IPS DF 6.9 (cell line): ENCODE results near the gene KPNA1.

ENCODE experiments used
- DNase-seq: peaks from one replicate; pipeline ENCODE4 v3.0.0-alpha.2; 2013; ENCODE audit warnings: low read depth, low spot score
- H3K27ac ChIP-seq: one replicate; pipeline ENCODE4 v1.5.1; 2013; ENCODE audit warnings: low read length, control low read depth
- H3K27me3 ChIP-seq: 2 replicates; pipeline ENCODE4 v1.6.1; 2013; ENCODE audit warnings: mild to moderate bottlenecking, low read length; ENCODE audit not compliant: control insufficient read depth, insufficient read depth
- H3K36me3 ChIP-seq: 2 replicates; pipeline ENCODE4 v1.6.1; 2013; ENCODE audit warnings: low read length; ENCODE audit not compliant: control insufficient read depth, insufficient read depth
- H3K4me1 ChIP-seq: 2 replicates; pipeline ENCODE4 v1.6.1; 2013; ENCODE audit warnings: low read length; ENCODE audit not compliant: control insufficient read depth, insufficient read depth
- H3K4me3 ChIP-seq: 2 replicates; pipeline ENCODE4 v1.5.1; 2013; ENCODE audit warnings: mild to moderate bottlenecking, low read length
- H3K9me3 ChIP-seq: 2 replicates; pipeline ENCODE4 v1.6.1; 2013; ENCODE audit warnings: low read length, inconsistent platforms; ENCODE audit not compliant: control insufficient read depth, insufficient read depth
- WGBS: extraction: QIAGEN DNeasy Blood & Tissue Kit; methylation state at CpG from one replicate; pipeline ENCODE4 v1.1.7; 2013; ENCODE audit warnings: mixed read lengths, missing lambda C conversion rate; ENCODE audit not compliant: insufficient read length, insufficient coverage; 5-methylcytosine and 5-hydroxymethylcytosine counted together

Gene KPNA1

DNA sequence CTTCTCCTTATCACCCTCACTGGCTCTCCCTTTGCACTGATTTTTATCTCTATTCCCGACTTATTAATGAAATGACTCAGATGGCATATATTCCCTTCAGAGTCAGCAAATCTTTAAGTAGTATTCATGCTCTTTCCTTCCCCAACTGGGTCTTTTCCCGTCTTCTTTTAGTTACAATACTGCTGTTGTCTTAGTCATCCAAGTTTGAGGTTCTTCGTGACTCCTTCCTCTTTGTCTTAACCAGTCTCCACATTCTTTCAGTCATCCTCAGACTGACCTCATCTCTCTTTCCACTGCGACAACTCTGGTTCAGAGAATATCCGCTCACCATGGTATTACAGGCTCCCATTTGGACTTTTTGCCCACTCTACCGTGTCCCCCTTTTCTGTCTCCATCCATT, 111.2 kb downstream of the KPNA1 start:
- DNase-seq, result no peak
- WGBS, result no CpG with 5 or more reads among the region's 6 CpGs
- H3K4me1 ChIP-seq, result no peaks in the 10 kb centered on the region
- H3K36me3 ChIP-seq, result peaks cover 7% of the 10 kb centered on the region; the same call in 1 of the 2 replicates
- no peaks in the 10 kb centered on the region for H3K27me3 ChIP-seq
- H3K4me3 ChIP-seq, result no peak overlapping the region
- no peak overlapping the region for H3K27ac ChIP-seq
- H3K9me3 ChIP-seq, result no peaks in the 10 kb centered on the region

DNA sequence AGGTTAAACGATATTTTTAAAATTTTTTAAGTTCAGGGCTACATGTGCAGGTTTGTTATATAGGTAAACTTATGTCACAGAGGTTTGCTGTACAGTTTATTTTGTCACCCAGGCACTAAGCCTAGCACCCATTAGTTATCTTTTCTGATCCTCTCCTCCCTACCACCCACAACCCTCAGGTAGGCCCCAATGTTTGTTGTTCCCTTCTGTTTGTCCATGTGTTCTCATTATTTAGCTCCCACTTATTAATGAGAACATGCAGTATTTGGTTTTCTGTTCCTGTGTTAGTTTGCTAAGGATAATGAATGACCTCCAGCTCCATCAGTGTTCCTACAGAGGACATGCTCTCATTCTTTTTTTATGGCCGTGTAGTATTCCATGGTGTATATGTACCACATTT, 115.8 kb downstream of the KPNA1 start:
- WGBS, result 100% methylated on average over 1 of the region's 2 CpGs

DNA sequence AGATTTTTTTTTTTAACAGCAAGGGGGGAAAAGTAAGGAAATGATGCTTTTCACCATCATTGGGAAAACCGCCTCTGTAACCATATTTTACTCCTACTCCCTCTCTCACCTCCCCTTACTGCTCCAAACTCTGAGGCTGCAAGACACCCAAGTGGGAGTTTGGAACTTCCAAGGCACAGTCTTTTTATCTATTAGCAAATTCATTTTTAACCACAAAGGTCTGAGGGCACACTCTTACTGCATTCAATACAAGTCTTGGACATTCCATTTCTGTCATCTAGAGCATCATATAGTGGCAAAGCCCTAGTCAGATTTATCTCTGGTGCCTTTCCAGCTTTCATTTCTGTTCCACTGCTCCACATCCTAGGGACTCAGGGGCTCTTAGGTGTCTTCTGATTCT, 117.5 kb downstream of the KPNA1 start:
- no peaks in the 10 kb centered on the region for H3K36me3 ChIP-seq
- WGBS, result no CpG with 5 or more reads among the region's 1 CpG
- no peaks in the 10 kb centered on the region for H3K9me3 ChIP-seq
- no peak overlapping the region for H3K27ac ChIP-seq
- no peak for DNase-seq
- H3K4me1 ChIP-seq, result no peaks in the 10 kb centered on the region
- no peaks in the 10 kb centered on the region for H3K27me3 ChIP-seq
- no peak overlapping the region for H3K4me3 ChIP-seq

More for the DNA sequence above, 115.8 kb downstream of the KPNA1 start:
- Histone ChIP-seq H3K27me3 (no peaks in the 10 kb centered on the region), H3K4me3 (no peak overlapping the region), H3K36me3 (peaks cover 2% of the 10 kb centered on the region; the same call in 1 of the 2 replicates), H3K9me3 (no peaks in the 10 kb centered on the region), H3K4me1 (no peaks in the 10 kb centered on the region), H3K27ac (no peak overlapping the region)
- no peak for DNase-seq

DNA sequence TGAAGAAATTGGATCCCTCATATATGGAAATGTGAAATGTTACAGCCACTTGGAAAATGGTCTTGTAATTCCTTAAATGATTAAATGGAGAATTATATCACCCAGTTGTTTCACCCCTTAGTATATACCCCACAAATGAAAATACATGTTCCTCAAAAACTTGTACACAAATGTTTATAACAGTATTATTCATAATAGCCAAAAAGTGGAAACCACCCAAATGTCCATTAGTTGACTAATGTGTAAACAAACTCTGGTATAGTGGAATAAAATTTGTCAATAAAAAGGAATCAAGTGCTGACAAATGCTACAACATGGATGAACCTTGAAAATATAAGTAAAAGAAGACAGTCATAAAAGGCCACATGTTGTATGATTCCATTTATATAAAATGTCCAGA, 118.2 kb downstream of the KPNA1 start:
- H3K27me3 ChIP-seq, result no peaks in the 10 kb centered on the region
- no peaks in the 10 kb centered on the region for H3K9me3 ChIP-seq
- no peaks in the 10 kb centered on the region for H3K4me1 ChIP-seq
- H3K4me3 ChIP-seq, result no peak overlapping the region
- H3K27ac ChIP-seq, result no peak overlapping the region
- DNase-seq, result no peak
- H3K36me3 ChIP-seq, result no peaks in the 10 kb centered on the region

DNA sequence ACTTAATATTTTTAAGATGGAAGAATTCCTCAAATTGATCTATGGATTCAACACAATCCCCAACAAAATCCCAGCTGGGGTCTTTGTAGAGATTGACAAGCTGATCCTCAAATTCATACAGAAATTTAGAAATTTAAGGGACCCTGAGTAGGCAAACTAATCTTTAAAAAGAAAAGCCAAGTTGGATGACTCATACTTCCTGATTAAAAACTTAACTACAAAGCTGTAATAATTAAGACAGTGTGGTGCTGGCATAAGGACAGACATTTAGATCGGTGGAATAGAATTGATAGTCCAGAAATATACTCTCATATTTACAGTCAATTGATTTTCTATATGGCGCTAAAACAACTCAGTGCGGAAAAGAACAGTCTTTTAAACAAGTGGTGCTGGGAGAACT, 119.2 kb downstream of the KPNA1 start:
- no CpG with 5 or more reads among the region's 3 CpGs for WGBS

DNA sequence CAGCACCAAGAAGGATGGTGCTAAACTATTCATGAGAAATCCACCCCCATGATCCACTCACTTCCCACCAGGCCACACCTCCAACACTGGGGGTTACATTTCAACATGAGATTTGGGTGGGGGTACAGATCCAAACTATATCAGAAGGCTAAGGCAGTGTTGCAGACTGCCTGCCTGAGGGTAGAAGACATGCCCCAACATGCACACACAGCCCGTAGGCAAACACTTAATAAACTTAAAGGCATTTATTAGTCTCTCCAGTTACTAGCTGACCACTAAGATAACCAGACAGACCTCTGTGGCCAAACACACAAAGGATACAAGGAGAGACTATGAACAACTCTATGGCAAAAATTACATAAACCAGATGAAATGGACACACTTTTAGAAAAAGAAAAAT, 120.6 kb downstream of the KPNA1 start:
- Histone ChIP-seq H3K4me3 (no peak overlapping the region), H3K27me3 (no peaks in the 10 kb centered on the region), H3K36me3 (no peaks in the 10 kb centered on the region), H3K4me1 (no peaks in the 10 kb centered on the region), H3K27ac (no peak overlapping the region), H3K9me3 (no peaks in the 10 kb centered on the region)
- DNase-seq, result no peak
- WGBS, result no CpG with 5 or more reads among the region's 1 CpG

More for the DNA sequence above, 119.2 kb downstream of the KPNA1 start:
- no peak for DNase-seq
- Histone ChIP-seq H3K9me3 (no peaks in the 10 kb centered on the region), H3K27me3 (no peaks in the 10 kb centered on the region), H3K36me3 (no peaks in the 10 kb centered on the region), H3K4me1 (no peaks in the 10 kb centered on the region), H3K27ac (no peak overlapping the region), H3K4me3 (no peak overlapping the region)

DNA sequence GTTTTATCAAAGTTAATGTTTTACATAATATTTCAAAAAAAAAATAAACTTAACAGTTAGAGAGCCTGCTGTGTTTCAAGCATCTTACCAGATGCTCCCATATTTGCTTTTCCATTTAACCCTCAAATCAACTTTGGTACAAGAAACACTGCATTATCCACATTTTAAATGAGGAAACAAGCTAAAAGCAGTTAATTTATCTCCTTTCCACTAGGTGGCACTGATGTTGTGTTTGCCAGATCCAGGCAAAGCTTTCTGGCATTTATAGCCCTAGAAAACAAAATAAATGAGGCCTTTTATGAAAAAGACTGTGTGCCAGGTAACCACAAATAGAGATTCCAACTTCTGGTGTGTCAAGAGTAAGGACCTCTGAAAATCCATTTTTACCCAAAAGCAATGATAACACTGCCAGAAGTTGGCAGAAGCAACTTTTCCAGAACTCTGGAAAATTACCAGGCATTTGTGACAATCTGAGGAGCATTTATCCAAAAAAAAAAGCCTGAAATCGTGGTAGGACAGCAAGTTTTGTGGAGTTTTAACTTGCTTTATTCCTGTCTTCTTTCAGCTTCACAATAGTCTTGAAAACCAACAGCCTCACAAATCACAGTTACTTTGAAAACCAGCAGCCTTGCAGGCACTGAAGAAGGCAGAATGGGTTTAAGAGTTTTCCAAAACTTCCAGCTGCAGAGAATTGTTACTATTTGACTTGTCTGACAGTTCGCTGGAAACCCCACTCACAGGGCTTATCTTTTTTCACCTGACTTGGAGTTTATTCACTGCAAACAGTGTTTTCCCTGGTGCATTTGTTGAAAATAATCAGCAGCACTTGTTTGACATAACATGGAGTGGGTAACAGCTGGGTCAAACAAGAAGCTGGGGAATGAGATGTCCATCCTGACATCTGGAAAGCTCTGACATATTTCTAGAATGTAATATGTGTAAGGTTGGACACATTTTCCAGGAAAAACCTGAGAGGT, 121.6 kb downstream of the KPNA1 start:
- H3K9me3 ChIP-seq, result no peaks in the 10 kb centered on the region
- no peaks in the 10 kb centered on the region for H3K36me3 ChIP-seq
- no peak for DNase-seq
- H3K27ac ChIP-seq, result no peak overlapping the region
- no CpG with 5 or more reads among the region's 2 CpGs for WGBS
- H3K4me1 ChIP-seq, result no peaks in the 10 kb centered on the region
- no peak overlapping the region for H3K4me3 ChIP-seq
- no peaks in the 10 kb centered on the region for H3K27me3 ChIP-seq

DNA sequence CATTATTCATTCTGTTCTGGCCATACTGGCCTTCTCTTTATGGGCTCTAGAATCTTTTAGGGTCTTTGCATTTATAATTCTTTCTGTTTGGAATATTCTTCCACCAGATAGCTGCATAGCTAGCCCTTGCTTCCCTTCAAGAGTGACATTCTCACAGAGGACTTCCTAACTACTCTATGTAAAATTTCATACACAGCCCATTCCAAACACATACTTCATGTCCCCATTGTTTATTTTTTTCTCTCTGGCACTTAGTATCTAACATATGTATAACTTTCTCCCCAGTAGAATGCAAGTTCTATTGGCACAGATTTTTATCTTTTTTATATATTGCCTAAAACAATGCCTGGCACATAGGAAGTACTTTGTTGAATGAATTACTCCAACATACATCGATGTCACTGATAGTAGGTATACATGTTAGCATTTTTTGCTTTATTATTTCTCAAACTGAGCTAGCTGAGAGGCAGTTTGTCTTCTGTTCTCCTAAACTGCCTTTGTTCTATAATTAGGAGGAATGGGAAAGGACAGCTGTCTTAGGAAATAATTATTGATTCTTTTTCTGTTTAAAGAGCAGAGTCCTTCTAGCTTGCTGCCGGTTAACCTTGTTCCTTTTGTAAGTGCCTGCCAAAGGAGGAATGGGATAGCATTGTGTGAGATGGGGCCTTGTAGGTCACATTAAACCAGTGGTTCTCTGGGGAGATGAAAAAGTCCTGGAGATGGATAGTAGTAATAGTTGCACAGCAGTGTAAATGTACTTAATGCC, 122.9 kb downstream of the KPNA1 start:
- H3K36me3 ChIP-seq, result no peaks in the 10 kb centered on the region
- no peaks in the 10 kb centered on the region for H3K4me1 ChIP-seq
- no peak for DNase-seq
- no peak overlapping the region for H3K4me3 ChIP-seq
- WGBS, result no CpG with 5 or more reads among the region's 2 CpGs
- H3K27me3 ChIP-seq, result no peaks in the 10 kb centered on the region
- no peaks in the 10 kb centered on the region for H3K9me3 ChIP-seq
- H3K27ac ChIP-seq, result no peak overlapping the region

DNA sequence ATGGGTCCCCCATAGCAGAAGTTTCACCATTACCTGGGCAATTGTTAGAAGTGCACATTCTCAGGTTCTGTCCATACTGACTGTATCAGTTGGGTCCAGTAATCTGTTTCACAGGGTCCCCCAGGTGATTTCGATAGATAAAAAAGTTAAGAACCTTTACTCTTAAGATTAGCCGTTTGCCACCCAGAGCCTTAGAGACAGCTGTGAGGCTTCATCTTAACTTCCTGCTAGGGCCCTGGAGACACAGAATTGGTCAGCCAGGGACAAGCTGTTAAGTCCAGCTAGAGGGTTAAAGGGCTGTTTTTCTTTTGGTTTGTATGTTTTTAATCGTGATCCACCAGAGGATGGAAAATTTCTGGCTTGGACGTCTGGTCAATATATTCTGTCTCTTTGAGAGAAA, 124.1 kb downstream of the KPNA1 start:
- no CpG with 5 or more reads among the region's 4 CpGs for WGBS
- DNase-seq, result no peak
- no peaks in the 10 kb centered on the region for H3K27me3 ChIP-seq
- no peaks in the 10 kb centered on the region for H3K36me3 ChIP-seq
- H3K27ac ChIP-seq, result no peak overlapping the region
- no peaks in the 10 kb centered on the region for H3K4me1 ChIP-seq
- H3K4me3 ChIP-seq, result no peak overlapping the region
- H3K9me3 ChIP-seq, result no peaks in the 10 kb centered on the region

DNA sequence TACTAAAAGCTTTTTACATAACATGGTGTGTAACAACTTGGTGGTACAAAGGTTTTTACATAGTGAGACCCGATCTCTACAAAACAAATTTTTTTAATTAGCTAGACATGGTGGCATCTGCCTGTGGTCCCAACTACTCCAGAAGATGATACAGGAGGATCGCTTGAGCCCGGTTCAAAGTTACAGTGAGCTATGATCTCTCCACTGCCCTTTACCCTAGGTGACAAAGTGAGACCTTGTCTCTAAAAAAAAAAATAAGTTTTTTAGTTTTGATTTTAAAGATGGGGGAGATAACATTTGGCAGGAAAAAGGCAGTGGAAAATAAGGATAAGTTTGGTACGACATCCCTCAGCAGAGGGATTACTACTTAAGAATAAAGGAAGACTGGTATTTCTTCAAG, 124.8 kb downstream of the KPNA1 start:
- WGBS, result no CpG with 5 or more reads among the region's 4 CpGs
- H3K27ac ChIP-seq, result no peak overlapping the region
- H3K4me3 ChIP-seq, result no peak overlapping the region
- H3K4me1 ChIP-seq, result no peaks in the 10 kb centered on the region
- H3K27me3 ChIP-seq, result no peaks in the 10 kb centered on the region
- no peaks in the 10 kb centered on the region for H3K36me3 ChIP-seq
- no peak for DNase-seq
- H3K9me3 ChIP-seq, result no peaks in the 10 kb centered on the region
